Caco-2 (cell line): ENCODE results near the gene GBE1. TPM values are rescaled to one million over a fixed set of nuclear protein-coding genes. Genes with fewer than 3 reads are reported as not detected.

Experiments used
- BruUV-seq: library from RNA; stranded (reverse); fragments of 400-500 nt; replicated peaks from 2 replicates; lab custom pipeline; 2021; lab: Mats Ljungman, UMichigan
- CTCF ChIA-PET: fragments of 300-600 bp; sonication (Branson Sonifier 250); formaldehyde crosslinking; loops from one replicate; lab custom pipeline; 2022; ENCODE audit warnings: antibody characterized with exemption; lab: Charles Lee
- POLR2A ChIA-PET: fragments of 300-600 bp; sonication (Branson Sonifier 250); formaldehyde crosslinking; loops from one replicate; lab custom pipeline; 2022; ENCODE audit warnings: antibody characterized with exemption; lab: Charles Lee
- DNase-seq, 2 experiments: peaks; one replicate each; pipeline versions ENCODE4 v3.0.0 to v3.0.0-alpha.2; 2020 to 2022
- H3K27me3 ChIP-seq: replicated peaks from 2 replicates; pipeline ENCODE4 v1.6.0; 2011; ENCODE audit warnings: low read length; ENCODE audit not compliant: control insufficient read depth, insufficient read depth
- H3K36me3 ChIP-seq: 2 replicates; pipeline ENCODE4 v1.5.1; 2011; ENCODE audit warnings: low read length; ENCODE audit not compliant: control insufficient read depth, insufficient read depth
- H3K4me1 ChIP-seq: fragments of 250-450 bp; sonication (Bioruptor Pico); 2 replicates; pipeline ENCODE4 v1.5.1; 2020; ENCODE audit warnings: mild to moderate bottlenecking
- H3K4me3 ChIP-seq: 2 replicates; pipeline ENCODE4 v1.5.1; 2011; ENCODE audit warnings: low read depth, mild to moderate bottlenecking, control low read depth, low read length
- H3K9me3 ChIP-seq: fragments of 250-450 bp; sonication (Bioruptor Pico); 2 replicates; pipeline ENCODE4 v1.5.1; 2020; ENCODE audit warnings: mild to moderate bottlenecking, moderate library complexity
- H3K27ac Mint-ChIP-seq: one replicate; pipeline ENCODE4 v1.8.0; 2022; ENCODE audit warnings: mixed read lengths; ENCODE audit not compliant: unreplicated experiment
- H3K27me3 Mint-ChIP-seq: one replicate; pipeline ENCODE4 v1.8.0; 2022; ENCODE audit warnings: mixed read lengths; ENCODE audit not compliant: insufficient read depth, unreplicated experiment
- H3K36me3 Mint-ChIP-seq: one replicate; pipeline ENCODE4 v1.8.0; 2022; ENCODE audit warnings: mild to moderate bottlenecking, mixed read lengths; ENCODE audit not compliant: insufficient read depth, unreplicated experiment
- H3K4me1 Mint-ChIP-seq: one replicate; pipeline ENCODE4 v1.8.0; 2022; ENCODE audit warnings: low read depth, mixed read lengths; ENCODE audit not compliant: unreplicated experiment
- H3K4me3 Mint-ChIP-seq: one replicate; pipeline ENCODE4 v1.8.0; 2022; ENCODE audit warnings: mild to moderate bottlenecking, moderate library complexity, mixed read lengths; ENCODE audit not compliant: unreplicated experiment
- H3K9me3 Mint-ChIP-seq: one replicate; pipeline ENCODE4 v1.8.0; 2022; ENCODE audit warnings: mixed read lengths; ENCODE audit not compliant: unreplicated experiment
- CTCF ChIP-seq, 2 experiments: fragments of 200-600 bp in 1 of 2; IDR thresholded peaks; 1 replicate in 1 of 2; 2 replicates in 1 of 2; pipeline versions ENCODE4 v1.5.1 to v1.8.0; 2011 to 2022; ENCODE audit warnings: antibody characterized with exemption in 1 of 2, control low read depth in 1 of 2, inconsistent platforms in 1 of 2, low read depth in 1 of 2, low read length in 1 of 2, mild to moderate bottlenecking in 1 of 2, moderate library complexity in 1 of 2; ENCODE audit not compliant: insufficient read depth in 1 of 2, severe bottlenecking in 1 of 2, unreplicated experiment in 1 of 2
- intact Hi-C: fragments of 100-400 bp; cut with micrococcal nuclease; formaldehyde crosslinking; loops from one replicate; pipeline ENCODE4 v1.10.0; 2022; ENCODE audit not compliant: unreplicated experiment
- total RNA-seq: library from RNA; stranded (reverse); gene quantifications from 2 replicates; pipeline ENCODE4 v1.2.3, GENCODE V29; 2022

GBE1 gene
- total RNA-seq, 1 experiment from 2014 or later = 8.2 TPM

DNA sequence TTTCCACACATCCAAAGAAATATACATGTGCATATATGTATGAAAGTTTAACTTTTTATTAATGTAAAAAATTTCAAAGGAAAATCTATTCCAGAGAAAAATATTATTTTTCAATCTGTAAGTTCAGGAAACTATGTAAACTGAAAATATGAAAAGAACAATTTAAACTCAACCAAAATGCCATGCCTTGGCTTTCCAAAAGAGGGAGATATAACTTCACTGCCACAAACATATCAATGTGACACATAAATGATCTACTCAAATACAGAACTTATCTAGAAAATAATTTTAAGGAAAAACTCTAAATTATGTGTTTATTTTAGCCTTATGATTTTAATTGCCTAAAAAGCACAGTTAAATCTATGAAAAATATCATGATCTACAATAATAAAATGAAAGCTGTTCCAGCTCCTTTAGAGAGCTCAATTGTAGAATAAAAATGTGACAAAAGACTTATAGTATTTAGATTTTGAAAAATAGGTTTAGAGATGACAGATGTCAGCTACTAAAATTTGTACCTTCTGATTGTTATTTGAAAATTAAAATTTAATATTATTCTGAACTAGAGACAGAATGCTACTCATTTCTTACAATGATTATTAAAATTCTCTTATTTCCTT is 94.8 kb downstream of the GBE1 start:
- Mint-ChIP-seq H3K27ac (no peak overlapping the region), H3K4me1 (no peaks in the 10 kb centered on the region), H3K4me3 (no peak overlapping the region), H3K36me3 (no peaks in the 10 kb centered on the region), H3K9me3 (no peaks in the 10 kb centered on the region), H3K27me3 (no peaks in the 10 kb centered on the region)
- Histone ChIP-seq H3K36me3 (no peaks in the 10 kb centered on the region), H3K9me3 (no peaks in the 10 kb centered on the region), H3K4me3 (no peak overlapping the region), H3K4me1 (no peaks in the 10 kb centered on the region), H3K27me3 (no peaks in the 10 kb centered on the region)
- no TSS peak for BruUV-seq
- peak; percentile 46 to 51 for TF ChIP-seq CTCF (IDR thresholded peaks at IDR 0.05; ENCODE audit: insufficient read depth in 1 of 2, low read depth in 1 of 2, low read length in 1 of 2, severe bottlenecking in 1 of 2, unreplicated experiment in 1 of 2)
- ChIA-PET CTCF (interaction anchor here (0.7 kb wide), 1 partner anchor 466 kb away, joined by 3 read pairs; no protein-coding TSS in a partner anchor), POLR2A (no interaction called here)
- no peak for DNase-seq
- intact Hi-C loops = loop anchor here (1.0 to 10.0 kb wide), 3 partner anchors 128 to 467 kb away; no protein-coding TSS in a partner anchor

DNA sequence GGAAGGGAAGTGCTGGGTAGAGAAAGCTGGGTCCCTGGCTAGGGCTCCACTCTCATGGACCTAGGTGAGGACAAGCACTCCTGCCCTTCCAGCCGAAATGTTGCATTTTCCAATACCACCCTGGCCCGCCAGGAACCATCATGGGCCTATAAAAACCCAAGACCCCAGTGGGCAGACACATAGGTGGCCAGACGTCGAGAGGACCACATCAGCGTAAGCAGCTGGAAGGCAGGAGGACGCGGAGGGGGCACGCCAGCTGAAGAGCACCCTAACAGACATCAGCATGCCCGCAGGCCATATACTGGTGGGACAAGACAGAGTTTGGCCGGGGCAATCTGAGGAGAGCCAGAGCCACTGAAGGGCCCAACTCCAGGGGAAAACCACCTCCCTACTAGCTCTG is 98.3 kb downstream of the GBE1 start:
- no peak overlapping the region for H3K27ac Mint-ChIP-seq

GRCh38 chr3:81660036-81660435 is 101.4 kb downstream of the GBE1 start:
- Mint-ChIP-seq H3K36me3 (no peaks in the 10 kb centered on the region), H3K9me3 (no peaks in the 10 kb centered on the region), H3K4me3 (no peak overlapping the region), H3K27ac (no peak overlapping the region), H3K4me1 (peaks cover 7% of the 10 kb centered on the region), H3K27me3 (no peaks in the 10 kb centered on the region)
- Histone ChIP-seq H3K4me3 (no peak overlapping the region), H3K9me3 (no peaks in the 10 kb centered on the region), H3K36me3 (no peaks in the 10 kb centered on the region), H3K27me3 (no peaks in the 10 kb centered on the region), H3K4me1 (0 out of 2 replicates have a peak, but pooled peaks cover 3% of the 10 kb centered on the region)
- ChIA-PET CTCF (no interaction called here), POLR2A (no interaction called here)
- DNase-seq = no peak
- intact Hi-C loops = loop anchor here (10.0 kb wide), 1 partner anchor 135 kb away; no protein-coding TSS in a partner anchor
- no peak for TF ChIP-seq CTCF (IDR thresholded peaks at IDR 0.05; ENCODE audit: insufficient read depth in 1 of 2, low read depth in 1 of 2, low read length in 1 of 2, severe bottlenecking in 1 of 2, unreplicated experiment in 1 of 2)
- BruUV-seq = no TSS peak

More for the DNA sequence above, 98.3 kb downstream of the GBE1 start:
- peaks cover 7% of the 10 kb centered on the region for H3K4me1 Mint-ChIP-seq
- Histone ChIP-seq H3K9me3 (no peaks in the 10 kb centered on the region), H3K4me1 (0 out of 2 replicates have a peak, but pooled peaks cover 3% of the 10 kb centered on the region), H3K27me3 (no peaks in the 10 kb centered on the region), H3K36me3 (no peaks in the 10 kb centered on the region), H3K4me3 (no peak overlapping the region)
- CTCF ChIA-PET = no interaction called here
- TF ChIP-seq CTCF (IDR thresholded peaks at IDR 0.05; ENCODE audit: insufficient read depth in 1 of 2, low read depth in 1 of 2, low read length in 1 of 2, severe bottlenecking in 1 of 2, unreplicated experiment in 1 of 2) = no peak
- H3K4me3 Mint-ChIP-seq = no peak overlapping the region
- no TSS peak for BruUV-seq
- H3K27me3 Mint-ChIP-seq = no peaks in the 10 kb centered on the region
- POLR2A ChIA-PET = no interaction called here
- DNase-seq = no peak
- intact Hi-C loops = loop anchor here (10.0 kb wide), 1 partner anchor 132 kb away; no protein-coding TSS in a partner anchor
- no peaks in the 10 kb centered on the region for H3K36me3 Mint-ChIP-seq
- H3K9me3 Mint-ChIP-seq = no peaks in the 10 kb centered on the region
